Subcutaneous adipose tissue (tissue), 4 donors: ENCODE measurements around the gene FAM234B. TPM values are rescaled to one million over a fixed set of nuclear protein-coding genes. Genes with fewer than 3 reads are reported as not detected.

Source experiments
- total RNA-seq, 4 donors: library from RNA; depleted of rRNA; stranded (reverse); fragments of >200 nt; gene quantifications; one replicate each; pipeline ENCODE4 v1.1.0, GENCODE V29; 2016
- TF ChIP-seq, protein P1 (sequence below): fragments of 450-650 bp; IDR thresholded peaks from one replicate; pipeline ENCODE4 v1.5.1; 2016; ENCODE audit warnings: low read depth, mild to moderate bottlenecking, control low read depth, antibody characterized with exemption, moderate library complexity

Gene FAM234B
- total RNA-seq, 4 donors from 2014 or later: 5.2 to 6.4 (median 5.7) TPM

DNA sequence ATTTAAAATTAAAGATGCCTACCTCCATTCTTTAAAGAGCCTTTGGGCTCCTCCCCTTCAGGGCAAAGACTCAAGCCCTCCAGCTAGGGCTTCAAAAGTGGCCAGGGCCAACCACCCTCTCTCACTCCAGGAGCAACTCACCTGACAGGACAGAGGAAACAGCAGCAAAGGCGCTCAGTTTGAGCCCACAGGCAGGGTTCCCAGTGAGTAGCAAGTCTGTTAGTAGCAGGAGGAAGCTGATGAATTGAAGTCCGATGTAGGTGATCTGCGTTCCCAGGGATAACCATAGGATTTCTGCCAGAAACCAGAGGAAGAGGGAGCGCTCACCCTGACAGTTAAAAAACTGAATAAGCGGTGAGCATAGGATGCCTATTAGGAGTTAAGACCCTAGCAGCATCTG is 43.6 kb downstream of the FAM234B start:
- TF ChIP-seq, protein P1, sequence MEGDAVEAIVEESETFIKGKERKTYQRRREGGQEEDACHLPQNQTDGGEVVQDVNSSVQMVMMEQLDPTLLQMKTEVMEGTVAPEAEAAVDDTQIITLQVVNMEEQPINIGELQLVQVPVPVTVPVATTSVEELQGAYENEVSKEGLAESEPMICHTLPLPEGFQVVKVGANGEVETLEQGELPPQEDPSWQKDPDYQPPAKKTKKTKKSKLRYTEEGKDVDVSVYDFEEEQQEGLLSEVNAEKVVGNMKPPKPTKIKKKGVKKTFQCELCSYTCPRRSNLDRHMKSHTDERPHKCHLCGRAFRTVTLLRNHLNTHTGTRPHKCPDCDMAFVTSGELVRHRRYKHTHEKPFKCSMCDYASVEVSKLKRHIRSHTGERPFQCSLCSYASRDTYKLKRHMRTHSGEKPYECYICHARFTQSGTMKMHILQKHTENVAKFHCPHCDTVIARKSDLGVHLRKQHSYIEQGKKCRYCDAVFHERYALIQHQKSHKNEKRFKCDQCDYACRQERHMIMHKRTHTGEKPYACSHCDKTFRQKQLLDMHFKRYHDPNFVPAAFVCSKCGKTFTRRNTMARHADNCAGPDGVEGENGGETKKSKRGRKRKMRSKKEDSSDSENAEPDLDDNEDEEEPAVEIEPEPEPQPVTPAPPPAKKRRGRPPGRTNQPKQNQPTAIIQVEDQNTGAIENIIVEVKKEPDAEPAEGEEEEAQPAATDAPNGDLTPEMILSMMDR: no peak

- TF ChIP-seq, protein P1: no peak
Measured at GRCh38 chr12:13088496-13088895, 44.3 kb downstream of the FAM234B start.

DNA sequence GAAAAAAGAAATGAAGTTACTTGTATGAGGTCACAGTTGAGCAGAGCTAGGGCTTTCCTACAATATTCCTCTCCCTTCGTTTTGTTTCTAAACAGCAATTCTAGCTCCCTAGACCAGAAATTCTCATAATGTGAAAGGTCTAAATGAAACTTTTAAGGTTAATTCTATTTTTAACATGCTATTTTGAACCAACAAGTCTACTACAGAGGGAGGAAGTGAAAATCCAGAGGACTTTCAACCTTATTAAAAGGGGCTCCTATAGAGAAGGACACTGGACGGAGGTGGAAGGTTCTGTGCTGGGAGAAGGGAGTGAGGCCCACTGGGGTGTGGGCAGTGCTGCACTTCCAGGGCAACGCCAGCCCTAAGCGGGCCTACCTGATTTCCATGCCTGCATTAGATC is 45.9 kb downstream of the FAM234B start:
- TF ChIP-seq, protein P1: no peak

DNA sequence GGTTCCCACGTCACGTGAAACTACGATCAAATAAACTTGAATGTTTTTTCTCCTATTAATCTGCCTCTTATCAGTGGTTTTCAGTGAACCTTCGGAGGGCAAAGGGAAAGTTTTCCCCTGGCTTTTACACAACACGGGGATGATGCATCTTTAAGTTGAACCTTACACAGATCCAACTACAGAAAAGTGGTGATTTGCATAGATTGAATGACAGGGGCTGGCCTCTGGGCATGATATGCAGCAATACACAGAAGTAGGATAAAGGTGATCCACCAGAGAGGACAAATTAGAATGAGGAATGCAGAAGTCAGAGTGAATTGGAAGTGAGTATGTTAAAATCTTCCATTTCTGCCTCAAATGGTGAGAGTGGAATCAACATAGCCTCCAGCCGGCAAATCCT is 47.7 kb downstream of the FAM234B start:
- TF ChIP-seq, protein P1: no peak

GRCh38 chr12:13093191-13093847 is 49.1 kb downstream of the FAM234B start:
- TF ChIP-seq, protein P1: no peak

- TF ChIP-seq, protein P1: no peak
Measured at GRCh38 chr12:13093848-13094220, 49.7 kb downstream of the FAM234B start.

DNA sequence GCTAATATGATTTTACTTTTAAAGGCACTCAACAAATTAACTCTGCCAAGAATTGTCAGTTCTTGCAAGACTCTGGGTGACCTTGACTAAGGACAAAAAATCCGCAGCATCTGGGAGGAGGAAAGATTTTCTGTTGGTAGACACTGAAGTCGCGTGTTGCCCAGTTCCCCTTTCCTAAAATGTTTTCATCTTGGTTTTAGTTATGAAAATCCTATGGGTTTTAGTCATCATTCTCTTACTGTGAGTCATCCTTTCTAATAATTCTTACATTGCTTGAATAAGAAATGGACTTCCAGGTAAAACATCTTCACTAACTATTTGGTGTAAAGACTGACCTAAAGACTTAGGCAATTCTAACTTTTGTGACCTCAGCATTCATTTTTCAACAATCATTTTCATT is 50.2 kb downstream of the FAM234B start:
- TF ChIP-seq, protein P1: no peak
